HG02678 (cell line): Measurements from ENCODE around the gene MAGI1.
"Not testable (repeated sequence)": the region's sequence is repeated elsewhere in the genome, so short reads cannot be mapped to it uniquely, and the experiment has no call there.

Experiments
- ATAC-seq: cut with Tn5 transposase; IDR thresholded peaks from one replicate; pipeline ENCODE4 v1.9.1; 2021; ENCODE audit warnings: mild to moderate bottlenecking, moderate library complexity; ENCODE audit not compliant: unreplicated experiment

The MAGI1 gene

DNA sequence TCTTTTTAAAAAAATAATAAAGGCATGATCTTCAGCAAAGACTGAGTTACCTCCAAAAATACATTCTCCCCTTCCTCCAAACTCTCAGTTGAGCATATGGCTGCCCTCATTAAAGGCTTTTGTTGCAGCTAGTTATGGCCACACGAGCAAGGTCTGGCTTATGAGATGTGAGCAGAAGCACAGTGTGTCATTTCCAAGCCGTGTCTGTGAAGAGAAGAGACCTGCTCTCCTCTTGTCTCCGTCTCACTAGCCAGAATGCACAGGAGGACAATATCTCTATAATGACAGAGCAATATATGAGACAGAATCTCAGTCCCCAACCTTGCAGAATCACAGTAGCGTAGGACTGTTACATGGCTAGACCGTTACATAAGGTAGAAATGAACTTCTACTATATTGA is 152.3 kb downstream of the MAGI1 start:
- ATAC-seq = no peak

DNA sequence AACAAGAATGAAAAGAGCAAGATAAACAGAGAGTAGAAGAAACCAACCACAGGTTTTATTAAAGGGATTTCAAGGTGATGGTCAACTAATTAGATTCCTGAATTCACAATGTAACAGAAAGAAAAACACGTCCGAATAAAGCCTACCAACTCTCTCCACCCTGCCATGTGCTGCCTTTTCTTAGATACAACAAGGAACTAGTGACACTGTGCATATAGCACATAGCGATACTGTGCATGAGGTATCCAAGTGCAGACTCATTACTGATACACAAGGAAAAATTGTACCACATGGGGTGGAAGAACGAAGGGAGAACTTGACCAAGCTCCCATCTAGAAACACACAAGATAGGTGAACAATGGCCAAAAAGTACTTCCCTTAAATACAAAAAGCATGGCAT is 154.6 kb downstream of the MAGI1 start:
- no peak for ATAC-seq

- no peak for ATAC-seq
Measured at GRCh38 chr3:65883613-65884012, 155.1 kb downstream of the MAGI1 start.

- no peak for ATAC-seq
Measured at GRCh38 chr3:65880350-65880749, 158.4 kb downstream of the MAGI1 start.

DNA sequence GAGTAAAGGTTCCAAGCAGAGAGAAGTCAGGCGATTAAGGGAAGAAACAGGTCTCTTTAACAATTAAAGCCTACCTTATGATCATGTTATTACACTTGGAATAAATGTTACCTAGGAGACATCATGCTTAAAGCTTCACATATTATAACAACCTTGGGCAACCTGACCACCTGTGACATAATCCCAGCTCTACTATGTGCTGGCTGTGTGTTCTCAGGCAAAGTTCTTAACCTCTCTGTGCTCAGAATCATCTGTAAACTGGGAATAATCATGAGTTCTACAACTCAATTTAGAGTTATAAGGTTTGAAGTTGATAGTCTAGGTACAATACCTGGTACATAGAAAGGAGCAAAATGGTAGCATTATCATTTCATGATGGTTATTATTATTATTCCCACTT is 159.3 kb downstream of the MAGI1 start:
- no peak for ATAC-seq

GRCh38 chr3:65878831-65879230 is 159.9 kb downstream of the MAGI1 start:
- ATAC-seq = no peak

DNA sequence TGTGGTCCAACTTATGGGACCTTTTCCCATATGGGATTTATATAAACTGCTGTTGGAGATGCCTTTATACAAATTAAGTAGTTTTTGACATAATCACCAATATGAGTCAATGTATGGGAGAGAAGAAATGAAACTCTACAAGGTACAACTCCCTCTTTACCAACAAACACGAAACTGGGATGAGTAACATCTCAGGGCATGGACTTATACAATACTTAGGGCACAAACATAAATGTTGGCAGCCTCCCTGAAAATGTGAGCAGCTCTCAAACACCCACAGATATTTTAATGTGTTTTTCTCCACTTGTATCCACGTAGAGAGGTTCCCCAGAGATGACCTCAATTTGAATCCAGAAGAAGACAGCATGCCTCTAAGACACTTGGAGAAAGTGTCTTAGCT is 161.6 kb downstream of the MAGI1 start:
- no peak for ATAC-seq

DNA sequence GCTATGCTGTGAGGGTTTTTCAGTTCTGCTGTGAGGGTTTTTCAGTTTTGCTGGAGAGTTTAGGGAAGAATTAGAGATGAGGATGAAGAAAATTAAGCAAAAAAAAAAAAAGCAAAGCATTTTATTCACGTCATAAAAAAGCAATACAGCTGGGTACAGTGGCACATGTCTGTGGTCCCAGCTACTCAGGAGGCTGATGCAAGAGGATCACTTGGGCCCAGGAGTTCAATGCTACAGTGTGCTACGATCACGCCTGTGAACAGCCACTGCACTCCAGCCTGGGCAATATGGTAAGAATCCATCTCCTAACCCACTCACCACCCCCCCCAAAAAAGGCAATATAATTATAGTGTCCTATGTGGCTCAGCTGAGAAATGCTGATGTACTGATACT is 162.7 kb downstream of the MAGI1 start:
- no peak for ATAC-seq

- ATAC-seq = no peak
Measured at GRCh38 chr3:65875393-65876027, 163.2 kb downstream of the MAGI1 start.

DNA sequence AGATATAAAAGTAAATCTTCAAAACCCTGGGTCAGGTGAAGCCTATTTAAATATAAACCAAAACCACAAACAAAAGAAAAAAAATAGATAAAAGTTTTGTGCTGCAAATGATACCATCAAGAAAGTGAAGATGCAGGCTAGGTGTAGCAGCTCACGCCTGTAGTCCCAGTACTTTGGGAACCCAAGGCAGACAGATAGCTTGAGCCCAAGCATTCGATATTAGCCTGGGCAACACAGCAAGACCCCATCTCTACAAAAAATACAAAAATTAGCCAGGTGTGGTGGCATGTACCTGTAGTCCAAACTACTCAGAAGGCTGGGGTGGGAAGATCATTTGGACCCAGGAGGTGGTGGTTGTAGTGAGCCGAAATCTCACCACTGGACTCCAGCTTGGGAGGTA is 164.8 kb downstream of the MAGI1 start:
- no peak for ATAC-seq

DNA sequence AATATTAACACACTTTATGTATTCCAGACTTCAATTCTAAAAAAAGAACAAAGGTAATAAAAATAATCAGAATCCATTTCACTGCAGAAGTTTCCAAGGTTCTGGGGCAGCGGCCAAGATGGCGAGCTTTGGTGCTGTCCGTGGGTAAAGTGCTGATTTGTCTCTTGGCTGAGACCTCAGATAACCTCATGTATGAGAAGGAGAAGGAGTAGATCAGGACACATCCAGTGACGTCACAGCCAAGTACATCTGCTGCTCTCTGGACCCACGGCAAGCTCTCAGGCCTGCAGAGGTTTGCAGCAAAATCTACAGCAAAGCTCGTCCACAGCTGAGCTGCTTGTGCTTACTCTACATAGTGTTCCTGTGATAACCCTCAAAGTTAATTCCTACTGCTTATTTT is 165.7 kb downstream of the MAGI1 start:
- ATAC-seq = no peak

GRCh38 chr3:65871305-65872141 is 167.2 kb downstream of the MAGI1 start:
- ATAC-seq = no peak

- no peak for ATAC-seq
Measured at GRCh38 chr3:65869798-65870197, 168.9 kb downstream of the MAGI1 start.

DNA sequence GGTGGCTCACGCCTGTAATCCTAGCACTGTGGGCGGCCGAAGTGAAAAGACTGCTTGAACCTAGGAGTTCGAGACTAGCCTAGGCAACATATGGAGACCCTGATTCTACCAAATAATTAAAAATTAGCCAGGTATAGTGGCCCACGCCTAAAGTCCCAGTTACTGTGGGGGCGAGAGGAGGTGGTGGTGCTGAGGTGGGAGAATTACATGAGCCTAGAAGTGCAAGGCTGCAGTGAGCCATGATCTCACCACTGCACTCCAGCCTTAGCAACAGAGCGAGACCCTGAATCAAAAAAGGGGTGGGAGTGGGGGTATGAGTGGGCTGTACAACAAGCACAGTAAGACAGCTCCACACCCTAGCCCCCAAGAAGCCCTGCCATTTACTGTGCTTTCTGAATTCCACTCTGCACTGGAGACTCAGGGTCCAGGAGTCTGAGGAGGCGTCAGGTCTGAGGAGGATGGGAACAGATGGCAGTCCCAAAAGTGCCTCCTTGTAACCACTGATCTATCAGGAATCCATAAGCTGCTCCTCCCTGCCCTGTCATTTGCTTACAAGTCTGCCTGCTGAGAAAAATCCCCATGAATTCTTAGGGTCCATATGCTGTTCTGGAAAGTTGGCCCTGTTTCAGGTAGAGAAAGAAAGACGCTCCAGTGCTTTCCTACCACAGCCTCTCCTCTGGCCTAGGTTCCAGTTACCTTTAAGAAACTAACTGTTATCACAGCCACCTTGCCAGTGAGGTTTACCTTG is 171.1 kb downstream of the MAGI1 start:
- ATAC-seq = no peak

GRCh38 chr3:65864357-65864904 is 174.3 kb downstream of the MAGI1 start:
- ATAC-seq = no peak

DNA sequence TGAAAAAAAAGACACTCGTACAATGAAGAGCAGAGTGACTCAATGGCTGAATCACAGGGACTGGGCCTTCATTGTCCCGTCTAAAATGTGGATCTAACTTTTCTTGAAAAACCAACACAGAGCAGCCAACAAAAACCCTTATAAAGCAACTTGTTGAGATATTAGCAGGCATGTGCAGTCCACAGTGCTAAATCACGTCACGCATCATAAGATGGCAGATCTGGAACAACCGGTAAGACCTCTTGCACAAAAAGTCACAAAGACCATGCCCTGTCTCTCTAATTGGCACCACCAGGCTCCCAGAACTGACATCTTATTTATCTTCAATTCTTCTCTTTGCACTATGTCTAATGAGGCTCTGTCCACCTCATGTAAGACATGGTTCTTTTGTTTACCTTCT is 177.0 kb downstream of the MAGI1 start:
- no peak for ATAC-seq

- ATAC-seq = not testable (repeated sequence)
Measured at GRCh38 chr3:65859612-65860011, 179.1 kb downstream of the MAGI1 start.

GRCh38 chr3:65858749-65859148 is 180.0 kb downstream of the MAGI1 start:
- ATAC-seq = no peak

DNA sequence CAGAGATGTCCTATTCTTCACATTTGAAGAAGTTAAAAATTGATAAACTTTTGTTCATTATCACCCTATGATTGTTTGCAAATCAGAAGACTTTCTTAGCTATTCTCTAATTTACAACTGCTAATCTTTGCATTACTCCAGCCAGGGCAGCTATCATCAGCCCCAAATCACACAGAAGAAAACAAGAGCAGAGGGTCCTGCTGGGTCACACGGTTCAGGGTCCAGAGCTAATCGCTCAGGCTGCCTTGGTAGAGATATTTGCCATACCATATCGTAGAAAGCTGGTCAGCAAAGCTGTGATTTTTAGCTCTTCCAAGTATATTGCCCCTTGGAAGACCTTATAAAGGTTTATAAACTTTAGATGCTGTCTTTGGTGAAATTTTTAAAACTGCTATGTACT is 181.4 kb downstream of the MAGI1 start:
- no peak for ATAC-seq

- ATAC-seq = no peak
Measured at GRCh38 chr3:65856907-65857306, 181.8 kb downstream of the MAGI1 start.

DNA sequence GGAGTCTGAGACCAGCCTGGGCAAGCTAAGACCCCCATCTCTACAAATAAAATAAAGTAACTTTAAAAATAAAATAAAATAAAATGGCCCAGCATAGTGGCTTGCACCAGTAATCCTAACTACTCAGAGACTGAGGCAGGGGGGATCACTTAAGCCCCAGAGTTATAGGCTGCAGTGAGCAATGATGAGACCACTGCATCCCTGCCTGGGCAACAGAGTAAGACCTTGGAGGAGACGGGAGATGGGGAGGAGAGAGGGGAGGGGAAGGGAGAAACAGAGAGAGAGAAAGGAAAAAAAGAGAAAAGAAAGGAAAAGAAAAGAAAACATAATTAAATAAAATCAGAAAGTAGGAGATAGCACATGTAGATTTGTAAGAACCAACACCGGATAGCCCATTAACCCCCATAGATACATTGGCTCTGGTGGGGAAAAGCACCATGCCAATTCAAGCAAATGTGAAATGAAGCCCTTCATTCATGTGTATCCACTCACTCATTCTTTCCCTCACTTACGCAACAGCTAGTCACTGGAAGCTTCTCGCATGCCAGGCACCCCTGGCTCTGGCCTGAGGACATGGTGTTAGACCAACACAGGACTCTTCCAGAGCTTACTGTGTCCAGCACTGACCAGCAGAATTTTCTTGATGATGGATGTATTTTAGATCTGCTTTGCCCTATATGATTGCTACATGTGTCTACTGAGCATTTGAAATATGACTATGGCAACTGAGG is 183.2 kb downstream of the MAGI1 start:
- ATAC-seq = no peak
